ENCODE data around the gene SYNGAP1.

Gene SYNGAP1

DNA sequence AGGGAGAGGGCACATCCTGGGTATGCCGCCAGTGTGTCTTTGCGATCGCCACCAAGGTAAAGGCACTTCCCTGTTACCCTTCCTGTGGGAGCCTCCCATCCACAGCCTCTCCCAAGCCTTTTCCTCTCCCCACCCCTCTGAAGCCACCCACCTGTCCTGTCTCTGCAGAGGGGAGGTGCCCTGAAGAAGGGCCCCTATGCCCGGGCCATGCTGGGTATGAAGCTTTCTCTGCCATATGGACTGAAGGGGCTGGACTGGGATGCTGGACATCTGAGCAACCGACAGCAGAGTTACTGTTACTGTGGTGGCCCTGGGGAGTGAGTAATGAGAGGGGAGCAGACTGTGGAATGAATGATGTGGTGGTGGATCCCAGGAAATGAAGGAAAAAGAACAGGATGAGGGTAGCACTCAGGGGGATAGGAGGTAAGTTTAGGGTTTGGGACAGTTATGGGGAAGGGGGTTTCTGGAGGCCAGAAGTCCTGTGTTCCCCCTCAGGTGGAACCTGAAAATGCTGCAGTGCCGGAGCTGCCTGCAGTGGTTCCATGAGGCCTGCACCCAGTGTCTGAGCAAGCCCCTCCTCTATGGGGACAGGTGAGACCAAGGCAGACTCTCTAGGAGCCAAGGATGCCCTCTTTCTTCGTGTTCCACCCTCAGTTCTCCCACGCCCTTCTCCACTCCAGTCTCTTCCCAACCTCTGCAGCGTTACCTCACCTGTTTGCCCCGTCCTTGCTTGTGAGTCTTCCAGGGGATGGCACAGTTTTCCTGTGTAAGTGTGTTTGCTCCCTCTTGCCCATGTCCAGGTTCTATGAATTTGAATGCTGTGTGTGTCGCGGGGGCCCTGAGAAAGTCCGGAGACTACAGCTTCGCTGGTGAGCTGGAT, 6.4 kb upstream of the SYNGAP1 start:
- DNase-seq (ENCODE audit: low read depth): no peak
- TF ChIP-seq, protein P1, sequence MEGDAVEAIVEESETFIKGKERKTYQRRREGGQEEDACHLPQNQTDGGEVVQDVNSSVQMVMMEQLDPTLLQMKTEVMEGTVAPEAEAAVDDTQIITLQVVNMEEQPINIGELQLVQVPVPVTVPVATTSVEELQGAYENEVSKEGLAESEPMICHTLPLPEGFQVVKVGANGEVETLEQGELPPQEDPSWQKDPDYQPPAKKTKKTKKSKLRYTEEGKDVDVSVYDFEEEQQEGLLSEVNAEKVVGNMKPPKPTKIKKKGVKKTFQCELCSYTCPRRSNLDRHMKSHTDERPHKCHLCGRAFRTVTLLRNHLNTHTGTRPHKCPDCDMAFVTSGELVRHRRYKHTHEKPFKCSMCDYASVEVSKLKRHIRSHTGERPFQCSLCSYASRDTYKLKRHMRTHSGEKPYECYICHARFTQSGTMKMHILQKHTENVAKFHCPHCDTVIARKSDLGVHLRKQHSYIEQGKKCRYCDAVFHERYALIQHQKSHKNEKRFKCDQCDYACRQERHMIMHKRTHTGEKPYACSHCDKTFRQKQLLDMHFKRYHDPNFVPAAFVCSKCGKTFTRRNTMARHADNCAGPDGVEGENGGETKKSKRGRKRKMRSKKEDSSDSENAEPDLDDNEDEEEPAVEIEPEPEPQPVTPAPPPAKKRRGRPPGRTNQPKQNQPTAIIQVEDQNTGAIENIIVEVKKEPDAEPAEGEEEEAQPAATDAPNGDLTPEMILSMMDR (conservative IDR thresholded peaks at IDR 0.05; ENCODE audit: control insufficient read depth, insufficient read depth, low read depth, low read length): no peak
- H3K4me3 ChIP-seq (ENCODE audit: control insufficient read depth, low read depth, low read length): no peak overlapping the region

DNA sequence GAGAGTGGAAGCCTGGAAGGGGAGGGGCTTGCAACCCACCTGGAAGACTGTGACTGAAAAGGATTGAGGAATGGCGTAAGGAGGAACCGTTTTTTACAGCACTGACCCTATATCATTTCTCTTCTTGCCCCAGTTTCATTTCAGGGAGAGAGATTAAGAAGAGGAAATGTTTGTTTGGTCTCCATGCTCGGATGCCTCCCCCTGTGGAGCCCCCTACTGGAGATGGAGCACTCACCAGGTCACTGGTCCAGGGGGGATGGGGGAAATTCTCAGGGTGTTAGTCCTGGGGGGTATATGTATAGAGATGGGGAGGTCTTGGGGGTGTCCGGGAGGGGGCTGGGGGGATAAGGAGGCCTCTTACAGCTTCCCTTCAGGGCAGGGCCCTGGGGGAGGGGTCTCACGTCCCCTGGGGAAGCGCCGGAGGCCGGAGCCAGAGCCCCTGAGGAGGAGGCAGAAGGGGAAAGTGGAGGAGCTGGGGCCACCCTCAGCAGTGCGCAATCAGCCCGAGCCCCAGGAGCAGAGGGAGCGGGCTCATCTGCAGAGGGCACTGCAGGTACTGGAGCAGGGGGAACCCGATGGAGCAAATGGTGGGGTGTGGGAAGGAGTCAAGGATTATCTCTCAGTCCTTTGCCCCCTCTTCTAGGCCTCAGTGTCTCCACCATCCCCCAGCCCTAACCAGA, 5.1 kb upstream of the SYNGAP1 start:
- no peak for DNase-seq (ENCODE audit: low read depth)
- H3K4me3 ChIP-seq (ENCODE audit: control insufficient read depth, low read depth, low read length): no peak overlapping the region
- TF ChIP-seq, protein P1 (conservative IDR thresholded peaks at IDR 0.05; ENCODE audit: control insufficient read depth, insufficient read depth, low read depth, low read length): peak; percentile 47

- no peak for DNase-seq (ENCODE audit: low read depth)
- peak overlapping the region; percentile 87 for H3K4me3 ChIP-seq (ENCODE audit: control insufficient read depth, low read depth, low read length)
- TF ChIP-seq, protein P1 (conservative IDR thresholded peaks at IDR 0.05; ENCODE audit: control insufficient read depth, insufficient read depth, low read depth, low read length): no peak
These were observed 4.0 kb upstream of the SYNGAP1 start for GRCh38 chr6:33415831-33416230.

DNA sequence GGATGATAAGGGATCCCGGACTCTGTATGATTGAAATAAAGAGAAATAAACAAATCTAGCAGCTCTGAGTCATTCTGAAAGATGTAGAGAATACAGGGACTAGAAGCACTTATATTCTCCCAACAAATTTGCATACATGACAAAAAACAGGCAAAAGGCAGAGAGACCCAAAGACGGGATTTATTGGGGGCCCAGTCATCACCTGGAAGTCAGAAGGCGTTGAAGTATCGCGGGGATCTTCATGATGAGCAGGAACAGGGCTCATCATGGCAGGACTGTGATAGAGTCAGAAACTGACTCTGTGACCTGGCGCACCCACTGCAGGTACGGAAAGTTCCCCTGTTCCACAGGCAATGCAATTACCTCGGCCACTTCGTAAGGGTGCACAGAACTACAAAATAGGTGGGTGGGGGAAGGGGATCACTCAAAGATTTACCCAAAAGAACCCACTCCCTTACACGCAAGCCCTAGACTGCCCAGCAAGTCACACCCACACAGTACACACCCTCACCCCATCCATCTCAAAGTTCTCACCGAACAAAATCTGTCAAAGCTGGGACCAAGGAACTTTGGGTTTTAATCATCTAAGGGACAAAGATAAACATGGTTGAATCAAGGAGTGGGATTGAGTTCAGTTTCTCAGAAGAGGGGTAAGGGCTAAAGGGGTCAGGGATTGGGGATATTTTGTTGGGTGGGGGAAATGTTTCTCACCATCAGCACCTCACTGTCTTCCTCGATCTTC, 3.3 kb upstream of the SYNGAP1 start:
- peak; percentile 28 for DNase-seq (ENCODE audit: low read depth)
- H3K4me3 ChIP-seq (ENCODE audit: control insufficient read depth, low read depth, low read length): peak overlapping the region; percentile 87
- TF ChIP-seq, protein P1 (conservative IDR thresholded peaks at IDR 0.05; ENCODE audit: control insufficient read depth, insufficient read depth, low read depth, low read length): no peak

DNA sequence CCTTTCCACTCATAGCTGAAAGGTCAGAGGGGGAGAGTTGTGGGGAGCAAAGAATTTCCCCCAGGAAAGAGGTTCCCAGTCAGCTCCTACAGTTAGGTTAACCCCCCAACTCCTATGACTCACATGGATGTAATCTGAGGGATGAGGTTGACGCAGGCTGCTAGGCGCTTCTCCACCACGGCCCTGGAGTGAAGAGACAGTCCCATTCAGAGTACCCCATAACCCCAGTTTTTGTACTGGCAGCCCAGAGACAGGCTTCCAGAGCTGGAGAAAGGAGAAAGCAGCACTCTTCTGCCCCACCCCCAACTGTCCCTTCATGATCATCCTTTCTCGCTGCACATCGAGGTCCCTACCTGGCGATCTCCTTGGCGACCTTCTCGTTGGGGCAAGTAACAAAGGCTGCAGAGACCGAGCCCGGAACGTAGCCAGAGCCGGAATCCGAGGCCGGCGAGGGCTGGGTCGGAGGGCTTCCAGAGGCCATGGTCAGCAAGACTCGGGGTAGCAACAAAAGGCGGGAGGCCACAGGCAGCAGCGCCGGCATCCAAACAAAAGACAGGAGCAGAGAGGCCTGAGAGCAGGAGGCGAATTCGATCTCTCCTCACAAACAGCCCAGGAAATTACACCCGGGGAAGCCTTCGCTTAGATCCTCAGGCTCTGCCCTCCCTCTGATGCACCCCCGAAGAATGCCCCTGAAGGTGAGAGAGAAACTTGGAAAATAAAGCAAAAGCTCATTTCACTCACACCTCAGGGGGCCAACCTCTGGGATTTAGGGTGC, 2.5 kb upstream of the SYNGAP1 start:
- TF ChIP-seq, protein P1 (conservative IDR thresholded peaks at IDR 0.05; ENCODE audit: control insufficient read depth, insufficient read depth, low read depth, low read length): no peak
- peak; percentile 89 for DNase-seq (ENCODE audit: low read depth)
- H3K4me3 ChIP-seq (ENCODE audit: control insufficient read depth, low read depth, low read length): peak overlapping the region; percentile 87

Measured in fibroblast of mammary gland (primary cell).